ENCODE measurements around the gene GRIP2.

GRIP2 gene

DNA sequence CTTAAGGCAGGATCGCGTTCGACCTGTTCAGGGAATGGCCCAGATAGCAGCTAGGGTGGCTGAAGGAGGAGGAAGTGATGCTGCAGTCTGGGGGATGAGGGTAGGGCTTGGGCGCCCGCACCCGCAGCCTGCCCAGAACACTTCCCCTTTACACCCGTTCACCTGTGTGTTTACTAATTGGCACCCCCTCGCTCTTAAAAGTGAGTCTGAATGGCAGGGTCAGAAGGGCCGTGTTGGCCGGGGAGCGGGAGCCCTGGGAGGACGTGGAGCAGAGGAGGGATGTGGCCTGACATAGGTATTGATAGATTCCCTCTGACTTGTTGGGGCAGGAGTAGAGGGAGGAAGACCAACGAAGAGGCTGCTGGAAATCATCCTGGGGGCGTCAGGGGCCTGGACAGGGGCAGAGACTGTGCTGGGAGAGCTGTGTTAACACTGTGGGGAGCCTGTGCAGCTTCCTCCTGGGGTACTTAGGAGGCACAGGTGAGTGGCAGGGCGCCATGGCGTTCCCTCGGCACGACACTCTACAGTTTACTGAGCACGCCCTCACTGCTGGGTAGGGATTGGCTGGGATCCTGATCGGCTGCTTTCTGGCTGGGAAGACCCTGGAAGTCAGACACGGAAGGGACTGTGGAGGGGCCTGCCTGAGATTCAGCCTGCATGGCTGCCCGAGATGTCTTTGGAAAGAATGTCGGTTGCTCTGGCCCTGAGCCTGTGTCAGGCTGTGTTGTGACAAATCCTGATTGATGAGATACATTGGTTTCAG lies 86.1 kb downstream of the GRIP2 start:
- ChIA-PET POLR2A (no interaction called here), CTCF (interaction anchor here (1.0 to 1.5 kb wide), 3 partner anchors 9 to 74 kb away, joined by 3 to 4 read pairs (median 3); no protein-coding TSS in a partner anchor)
- DNase-seq (ENCODE audit: extremely low spot score), result no peak
- TF ChIP-seq, protein P1, sequence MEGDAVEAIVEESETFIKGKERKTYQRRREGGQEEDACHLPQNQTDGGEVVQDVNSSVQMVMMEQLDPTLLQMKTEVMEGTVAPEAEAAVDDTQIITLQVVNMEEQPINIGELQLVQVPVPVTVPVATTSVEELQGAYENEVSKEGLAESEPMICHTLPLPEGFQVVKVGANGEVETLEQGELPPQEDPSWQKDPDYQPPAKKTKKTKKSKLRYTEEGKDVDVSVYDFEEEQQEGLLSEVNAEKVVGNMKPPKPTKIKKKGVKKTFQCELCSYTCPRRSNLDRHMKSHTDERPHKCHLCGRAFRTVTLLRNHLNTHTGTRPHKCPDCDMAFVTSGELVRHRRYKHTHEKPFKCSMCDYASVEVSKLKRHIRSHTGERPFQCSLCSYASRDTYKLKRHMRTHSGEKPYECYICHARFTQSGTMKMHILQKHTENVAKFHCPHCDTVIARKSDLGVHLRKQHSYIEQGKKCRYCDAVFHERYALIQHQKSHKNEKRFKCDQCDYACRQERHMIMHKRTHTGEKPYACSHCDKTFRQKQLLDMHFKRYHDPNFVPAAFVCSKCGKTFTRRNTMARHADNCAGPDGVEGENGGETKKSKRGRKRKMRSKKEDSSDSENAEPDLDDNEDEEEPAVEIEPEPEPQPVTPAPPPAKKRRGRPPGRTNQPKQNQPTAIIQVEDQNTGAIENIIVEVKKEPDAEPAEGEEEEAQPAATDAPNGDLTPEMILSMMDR (IDR thresholded peaks at IDR 0.05; ENCODE audit: control extremely low read depth, extremely low read depth, low read depth, missing control alignments), result no peak

- ChIA-PET POLR2A (interaction anchor here (0.6 kb wide), 1 partner anchor 1042 kb away, joined by 5 read pairs; no protein-coding TSS in a partner anchor), CTCF (interaction anchor here (0.9 to 1.8 kb wide), 4 partner anchors 9 to 117 kb away, joined by 4 to 5 read pairs (median 4); no protein-coding TSS in a partner anchor)
- TF ChIP-seq, protein P1 (IDR thresholded peaks at IDR 0.05; ENCODE audit: control extremely low read depth, extremely low read depth, low read depth, missing control alignments), result no peak
- no peak for DNase-seq (ENCODE audit: extremely low spot score)
Measured at GRCh38 chr3:14452740-14453710, 87.1 kb downstream of the GRIP2 start.

GRCh38 chr3:14451844-14452739 lies 88.0 kb downstream of the GRIP2 start:
- TF ChIP-seq, protein P1 (IDR thresholded peaks at IDR 0.05; ENCODE audit: control extremely low read depth, extremely low read depth, low read depth, missing control alignments), result no peak
- ChIA-PET POLR2A (interaction anchor here (0.6 kb wide), 1 partner anchor 1041 kb away, joined by 5 read pairs; no protein-coding TSS in a partner anchor), CTCF (interaction anchor here (0.9 to 1.8 kb wide), 4 partner anchors 10 to 469 kb away, joined by 3 to 5 read pairs (median 4); no protein-coding TSS in a partner anchor)
- DNase-seq (ENCODE audit: extremely low spot score), result no peak

DNA sequence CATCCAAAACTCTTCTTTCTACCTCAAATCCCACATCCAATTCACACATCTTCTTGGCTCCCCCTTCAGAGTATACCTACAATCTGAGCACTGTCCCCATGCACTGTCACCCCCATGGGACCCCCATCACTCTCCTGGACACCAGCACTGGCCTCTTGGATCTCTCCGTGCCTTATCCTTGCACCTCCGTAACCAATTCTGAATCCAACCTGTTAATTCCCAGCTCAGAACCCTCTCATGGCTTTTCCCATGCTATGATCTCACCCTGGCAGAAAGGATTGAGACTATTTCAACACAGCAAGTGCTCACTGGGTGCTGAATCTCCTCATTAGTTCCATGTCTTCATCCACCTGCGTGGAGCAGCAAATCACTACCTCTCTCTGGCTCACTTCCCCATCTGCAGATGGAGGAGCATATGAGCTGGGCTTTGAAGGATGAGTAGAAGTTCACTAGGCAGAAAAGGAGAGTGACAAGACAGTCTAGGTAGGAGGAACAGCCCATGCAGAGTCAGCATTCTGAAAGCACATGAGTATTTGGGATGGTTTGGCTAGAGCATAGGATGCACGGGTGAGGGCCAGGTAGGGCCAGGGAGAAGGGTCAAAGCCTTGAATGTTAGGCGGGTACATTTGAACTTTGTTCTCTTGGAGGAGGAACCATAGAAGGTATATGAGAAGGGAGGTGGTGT lies 89.1 kb downstream of the GRIP2 start:
- CTCF ChIA-PET, result interaction anchor here (0.9 to 1.8 kb wide), 5 partner anchors 10 to 470 kb away, joined by 3 to 5 read pairs (median 3); no protein-coding TSS in a partner anchor
- POLR2A ChIA-PET, result no interaction called here
- TF ChIP-seq, protein P1 (IDR thresholded peaks at IDR 0.05; ENCODE audit: control extremely low read depth, extremely low read depth, low read depth, missing control alignments), result no peak
- DNase-seq (ENCODE audit: extremely low spot score), result no peak

DNA sequence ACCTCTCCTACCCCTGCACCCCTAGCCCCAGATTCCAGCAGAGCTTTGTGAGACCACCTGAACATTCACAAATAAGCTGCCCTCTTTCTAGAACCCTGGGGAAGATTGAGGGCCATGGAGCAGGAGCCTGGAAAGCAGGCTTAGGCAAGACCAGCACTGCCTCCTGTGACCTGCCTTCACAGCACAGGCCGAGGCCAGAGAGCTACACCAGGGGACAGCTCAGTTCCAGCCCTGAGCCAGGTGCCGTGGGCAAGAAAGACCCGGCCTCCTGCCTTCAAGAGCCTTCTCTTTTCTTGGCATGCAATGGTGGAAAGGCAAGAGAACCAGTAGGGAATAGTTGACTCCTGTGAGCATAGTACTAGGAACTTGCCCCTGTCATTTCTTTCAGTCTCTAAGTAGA lies 89.6 kb downstream of the GRIP2 start:
- ChIA-PET CTCF (interaction anchor here (0.9 to 1.3 kb wide), 3 partner anchors 11 to 28 kb away, joined by 3 to 4 read pairs (median 3); no protein-coding TSS in a partner anchor), POLR2A (no interaction called here)
- DNase-seq (ENCODE audit: extremely low spot score), result no peak
- TF ChIP-seq, protein P1 (IDR thresholded peaks at IDR 0.05; ENCODE audit: control extremely low read depth, extremely low read depth, low read depth, missing control alignments), result no peak
